H9 (cell line): Measurements from ENCODE around the gene SIPA1L3. TPM values are rescaled to one million over a fixed set of nuclear protein-coding genes. Genes with fewer than 3 reads are reported as not detected.
A peak's percentile ranks its signal among the peaks of the same experiment; 100 is the strongest.

Experiments
- DNase-seq: peaks from one replicate; pipeline ENCODE4 v3.0.0-alpha.2; 2017
- H2AFZ ChIP-seq: one replicate; pipeline ENCODE4 v1.6.1; 2013; ENCODE audit warnings: mild to moderate bottlenecking, low read length, control low read depth, moderate library complexity
- H2AK5ac ChIP-seq: 2 replicates; pipeline ENCODE4 v1.6.1; 2013; ENCODE audit warnings: low read length, control low read depth, mixed read lengths; ENCODE audit not compliant: insufficient read length
- H2BK120ac ChIP-seq: one replicate; pipeline ENCODE4 v1.6.1; 2013; ENCODE audit warnings: low read depth, mild to moderate bottlenecking, low read length, control low read depth, inconsistent platforms; ENCODE audit not compliant: poor library complexity, severe bottlenecking
- H2BK12ac ChIP-seq: 2 replicates; pipeline ENCODE4 v1.6.1; 2013; ENCODE audit warnings: low read length, control low read depth, mixed read lengths, low read depth; ENCODE audit not compliant: insufficient read length
- H2BK15ac ChIP-seq: 2 replicates; pipeline ENCODE4 v1.6.1; 2013; ENCODE audit warnings: low read depth, low read length, control low read depth
- H2BK20ac ChIP-seq: one replicate; pipeline ENCODE4 v1.6.1; 2013; ENCODE audit warnings: low read depth, mild to moderate bottlenecking, low read length, control low read depth, inconsistent platforms; ENCODE audit not compliant: poor library complexity, severe bottlenecking
- H2BK5ac ChIP-seq: 2 replicates; pipeline ENCODE4 v1.6.1; 2013; ENCODE audit warnings: low read length, control low read depth, mixed read lengths; ENCODE audit not compliant: insufficient read length
- H3K14ac ChIP-seq: 2 replicates; pipeline ENCODE4 v1.6.1; 2013; ENCODE audit warnings: low read length, control low read depth; ENCODE audit not compliant: insufficient read depth
- H3K18ac ChIP-seq: 2 replicates; pipeline ENCODE4 v1.6.1; 2013; ENCODE audit warnings: low read depth, mild to moderate bottlenecking, mixed read lengths, low read length, control low read depth; ENCODE audit not compliant: insufficient read length
- H3K23ac ChIP-seq: 2 replicates; pipeline ENCODE4 v1.6.1; 2013; ENCODE audit warnings: low read length, control low read depth, mixed read lengths, low read depth; ENCODE audit not compliant: insufficient read length
- H3K23me2 ChIP-seq: 2 replicates; pipeline ENCODE4 v1.6.1; 2013; ENCODE audit warnings: low read depth, mild to moderate bottlenecking, mixed read lengths, low read length, control low read depth; ENCODE audit not compliant: insufficient read length, poor library complexity, severe bottlenecking
- H3K27ac ChIP-seq: 2 replicates; pipeline ENCODE4 v1.5.1; 2013; ENCODE audit warnings: low read length, control low read depth, mixed read lengths, low read depth; ENCODE audit not compliant: insufficient read length
- H3K27me3 ChIP-seq: 2 replicates; pipeline ENCODE4 v1.6.1; 2013; ENCODE audit warnings: low read length, control low read depth, inconsistent platforms; ENCODE audit not compliant: insufficient read depth
- H3K4ac ChIP-seq: 2 replicates; pipeline ENCODE4 v1.6.1; 2013; ENCODE audit warnings: low read depth, mild to moderate bottlenecking, control low read depth, inconsistent platforms, low read length, moderate library complexity
- H3K4me1 ChIP-seq: 2 replicates; pipeline ENCODE4 v1.6.1; 2013; ENCODE audit warnings: low read length, control low read depth, inconsistent platforms; ENCODE audit not compliant: insufficient read depth
- H3K4me2 ChIP-seq: 2 replicates; pipeline ENCODE4 v1.6.1; 2013; ENCODE audit warnings: low read length, control low read depth, mixed read lengths; ENCODE audit not compliant: insufficient read length, insufficient read depth
- H3K56ac ChIP-seq: 2 replicates; pipeline ENCODE4 v1.6.1; 2013; ENCODE audit warnings: low read depth, mild to moderate bottlenecking, mixed read lengths, low read length, control low read depth; ENCODE audit not compliant: insufficient read length
- H3K79me1 ChIP-seq: 2 replicates; pipeline ENCODE4 v1.6.1; 2013; ENCODE audit warnings: low read depth, mild to moderate bottlenecking, moderate library complexity, low read length, control low read depth, inconsistent platforms; ENCODE audit not compliant: insufficient read depth, poor library complexity, severe bottlenecking
- H3K79me2 ChIP-seq: 2 replicates; pipeline ENCODE4 v1.6.1; 2013; ENCODE audit warnings: low read length, control low read depth, inconsistent platforms; ENCODE audit not compliant: insufficient read depth
- H3K9ac ChIP-seq: 2 replicates; pipeline ENCODE4 v1.6.1; 2013; ENCODE audit warnings: low read length, control low read depth, mixed read lengths; ENCODE audit not compliant: insufficient read length; ENCODE audit errors: extremely low read depth
- H3K9me3 ChIP-seq: one replicate; pipeline ENCODE4 v1.6.1; 2013; ENCODE audit warnings: low read depth, low read length, inconsistent platforms; ENCODE audit not compliant: control insufficient read depth
- H3T11ph ChIP-seq: one replicate; pipeline ENCODE4 v1.6.1; 2013; ENCODE audit warnings: mild to moderate bottlenecking, low read length, control low read depth, inconsistent platforms
- H4K20me1 ChIP-seq: one replicate; pipeline ENCODE4 v1.6.1; 2013; ENCODE audit not compliant: control insufficient read depth, insufficient read length, insufficient read depth
- H4K5ac ChIP-seq: 2 replicates; pipeline ENCODE4 v1.6.1; 2013; ENCODE audit warnings: low read depth, mild to moderate bottlenecking, mixed read lengths, low read length, control low read depth; ENCODE audit not compliant: insufficient read length
- H4K8ac ChIP-seq: replicated peaks from 2 replicates; pipeline ENCODE4 v1.6.1; 2013; ENCODE audit warnings: low read length, control low read depth, mixed read lengths, low read depth; ENCODE audit not compliant: insufficient read length
- H4K91ac ChIP-seq: 2 replicates; pipeline ENCODE4 v1.6.1; 2013; ENCODE audit warnings: low read depth, mild to moderate bottlenecking, moderate library complexity, mixed read lengths, low read length, control low read depth; ENCODE audit not compliant: insufficient read length
- H3K27ac Mint-ChIP-seq, 3 experiments: 2 replicates in 2 of 3; 3 replicates in 1 of 3; pipeline ENCODE4 v1.8.0; 2020 to 2021; ENCODE audit warnings: mixed read lengths in 3 of 3, mild to moderate bottlenecking in 1 of 3, moderate library complexity in 1 of 3
- H3K27me3 Mint-ChIP-seq: 2 replicates; pipeline ENCODE4 v1.8.0; 2021; ENCODE audit warnings: low read depth, mild to moderate bottlenecking, moderate library complexity, mixed read lengths
- H3K36me3 Mint-ChIP-seq, 3 experiments: 2 replicates in 2 of 3; 3 replicates in 1 of 3; pipeline ENCODE4 v1.8.0; 2020 to 2021; ENCODE audit warnings: low read depth in 3 of 3, mixed read lengths in 3 of 3; ENCODE audit not compliant: insufficient read depth in 1 of 3
- H3K4me1 Mint-ChIP-seq, 2 experiments: 2 replicates each; pipeline ENCODE4 v1.8.0; 2020; ENCODE audit warnings: mixed read lengths in 2 of 2
- H3K4me3 Mint-ChIP-seq, 2 experiments: 2 replicates in 1 of 2; 3 replicates in 1 of 2; pipeline ENCODE4 v1.8.0; 2020 to 2021; ENCODE audit warnings: mild to moderate bottlenecking in 2 of 2, mixed read lengths in 2 of 2, moderate library complexity in 1 of 2
- H3K9me3 Mint-ChIP-seq, 2 experiments: 2 replicates in 1 of 2; 3 replicates in 1 of 2; pipeline ENCODE4 v1.8.0; 2020; ENCODE audit warnings: mild to moderate bottlenecking in 2 of 2, mixed read lengths in 2 of 2, moderate library complexity in 1 of 2
- WGBS: extraction: QIAGEN DNeasy Blood & Tissue Kit; methylation state at CpG from one replicate; pipeline ENCODE4 v1.1.7; 2013; ENCODE audit warnings: missing lambda C conversion rate, low lambda C conversion rate, mixed read lengths; ENCODE audit not compliant: insufficient read length; ENCODE audit errors: extremely low coverage; 5-methylcytosine and 5-hydroxymethylcytosine counted together
- total RNA-seq: library from RNA; stranded (reverse); gene quantifications from 2 replicates; pipeline ENCODE4 v1.2.1, GENCODE V29; 2021
- TF ChIP-seq, protein P1 (sequence below): fragments of 200-600 bp; sonication (generic); conservative IDR thresholded peaks from 3 replicates; pipeline ENCODE4 v1.8.0; 2021; ENCODE audit warnings: antibody characterized with exemption, mild to moderate bottlenecking

The SIPA1L3 gene
- total RNA-seq, 1 experiment from 2014 or later, result 40.1 TPM

DNA sequence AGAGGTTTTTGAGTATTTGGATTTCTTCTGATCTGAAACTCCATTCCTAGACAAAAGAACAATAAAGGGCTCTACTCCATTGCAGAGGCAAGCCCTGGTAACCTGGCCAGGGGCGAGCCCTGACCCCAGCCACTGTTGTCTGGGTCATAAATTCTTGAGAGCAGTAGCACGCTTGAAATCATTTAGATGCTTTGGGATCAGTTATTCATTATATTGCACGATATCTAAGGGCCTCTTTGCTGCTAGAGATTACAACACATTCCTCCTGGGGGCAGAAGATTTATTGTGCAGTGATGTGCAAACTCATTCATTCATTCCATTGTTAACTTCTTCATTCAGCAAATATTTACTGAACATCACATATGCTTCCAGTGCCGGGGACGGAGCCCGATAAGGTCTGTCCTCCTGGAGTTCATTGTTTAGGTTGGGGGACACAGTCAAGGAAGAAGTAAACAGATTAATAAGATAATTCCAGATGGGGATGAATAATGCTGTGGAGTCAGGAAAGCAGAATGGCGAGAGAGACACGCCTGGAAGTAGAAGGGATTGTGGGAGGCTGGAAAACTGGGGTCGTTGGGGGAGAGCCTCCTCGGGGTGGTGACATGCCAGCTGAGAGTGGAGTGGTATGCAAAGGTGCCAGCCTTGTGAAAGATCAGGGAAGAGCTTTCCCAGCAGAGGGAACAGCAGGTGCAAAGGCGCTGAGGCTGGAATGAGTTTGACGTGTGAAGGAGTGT lies 34.9 kb downstream of the SIPA1L3 start:
- no peak for DNase-seq
- no peak overlapping the region for H2BK15ac ChIP-seq
- no peak overlapping the region for H3K56ac ChIP-seq
- no peak overlapping the region for H3K14ac ChIP-seq
- no peak overlapping the region for H2BK12ac ChIP-seq
- no peak overlapping the region for H4K5ac ChIP-seq
- H3K4ac ChIP-seq, result no peak overlapping the region
- H3K27ac Mint-ChIP-seq, result peak overlapping the region in 1 of 3 experiments; percentile 20; a peak in 3 of 7 replicates
- H3K4me1 Mint-ChIP-seq, result peaks cover 0 to 14% of the 10 kb centered on the region in 2 experiments; a peak in 2 of 4 replicates
- H3K79me2 ChIP-seq, result no peaks in the 10 kb centered on the region
- H3K9ac ChIP-seq, result no peak overlapping the region
- H3K4me3 Mint-ChIP-seq, result no peak overlapping the region
- peaks cover 3% of the 10 kb centered on the region for H3K79me1 ChIP-seq
- peaks cover 6% of the 10 kb centered on the region for H3K23me2 ChIP-seq
- no peak overlapping the region for H3K23ac ChIP-seq
- H3K36me3 Mint-ChIP-seq, result peaks cover 9 to 14% (median 12%) of the 10 kb centered on the region in 3 experiments; a peak in 6 of 7 replicates
- no peak overlapping the region for H2AFZ ChIP-seq
- H3K9me3 ChIP-seq, result no peaks in the 10 kb centered on the region
- H3K18ac ChIP-seq, result no peak overlapping the region
- no peak overlapping the region for H2BK120ac ChIP-seq
- peaks cover 7 to 9% of the 10 kb centered on the region in 2 experiments for H3K9me3 Mint-ChIP-seq
- H2BK20ac ChIP-seq, result no peak overlapping the region
- H3K27me3 Mint-ChIP-seq, result no peaks in the 10 kb centered on the region
- no peaks in the 10 kb centered on the region for H3K27me3 ChIP-seq
- no CpG with 5 or more reads among the region's 12 CpGs for WGBS
- no peaks in the 10 kb centered on the region for H3K4me1 ChIP-seq
- H3K27ac ChIP-seq, result no peak overlapping the region
- no peak overlapping the region for H4K8ac ChIP-seq
- H2BK5ac ChIP-seq, result no peak overlapping the region
- no peak overlapping the region for H3T11ph ChIP-seq
- H4K20me1 ChIP-seq, result no peaks in the 10 kb centered on the region
- no peak overlapping the region for H2AK5ac ChIP-seq
- no peak overlapping the region for H4K91ac ChIP-seq
- H3K4me2 ChIP-seq, result no peak overlapping the region
- TF ChIP-seq, protein P1, sequence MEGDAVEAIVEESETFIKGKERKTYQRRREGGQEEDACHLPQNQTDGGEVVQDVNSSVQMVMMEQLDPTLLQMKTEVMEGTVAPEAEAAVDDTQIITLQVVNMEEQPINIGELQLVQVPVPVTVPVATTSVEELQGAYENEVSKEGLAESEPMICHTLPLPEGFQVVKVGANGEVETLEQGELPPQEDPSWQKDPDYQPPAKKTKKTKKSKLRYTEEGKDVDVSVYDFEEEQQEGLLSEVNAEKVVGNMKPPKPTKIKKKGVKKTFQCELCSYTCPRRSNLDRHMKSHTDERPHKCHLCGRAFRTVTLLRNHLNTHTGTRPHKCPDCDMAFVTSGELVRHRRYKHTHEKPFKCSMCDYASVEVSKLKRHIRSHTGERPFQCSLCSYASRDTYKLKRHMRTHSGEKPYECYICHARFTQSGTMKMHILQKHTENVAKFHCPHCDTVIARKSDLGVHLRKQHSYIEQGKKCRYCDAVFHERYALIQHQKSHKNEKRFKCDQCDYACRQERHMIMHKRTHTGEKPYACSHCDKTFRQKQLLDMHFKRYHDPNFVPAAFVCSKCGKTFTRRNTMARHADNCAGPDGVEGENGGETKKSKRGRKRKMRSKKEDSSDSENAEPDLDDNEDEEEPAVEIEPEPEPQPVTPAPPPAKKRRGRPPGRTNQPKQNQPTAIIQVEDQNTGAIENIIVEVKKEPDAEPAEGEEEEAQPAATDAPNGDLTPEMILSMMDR, result no peak
